H54 (cell line): ENCODE data around the gene MCCC1.

ENCODE experiments used
- DNase-seq: peaks from one replicate; pipeline ENCODE4 v3.0.0; 2011; ENCODE audit warnings: low spot score, mixed read lengths; ENCODE audit not compliant: insufficient read length
- FAIRE-seq: peaks from 3 replicates; lab custom pipeline; 2011; peaks lifted over from hg19 to GRCh38; lab: Jason Lieb, UNC
- POLR2A ChIP-seq: IDR thresholded peaks from 2 replicates; pipeline ENCODE4 v1.6.1; 2011; ENCODE audit warnings: low read depth, mild to moderate bottlenecking, low read length

Gene MCCC1

GRCh38 chr3:183046883-183047282, 52.4 kb downstream of the MCCC1 start:
- DNase-seq (no peak), FAIRE-seq (no peak)
- no peak for TF ChIP-seq POLR2A

DNA sequence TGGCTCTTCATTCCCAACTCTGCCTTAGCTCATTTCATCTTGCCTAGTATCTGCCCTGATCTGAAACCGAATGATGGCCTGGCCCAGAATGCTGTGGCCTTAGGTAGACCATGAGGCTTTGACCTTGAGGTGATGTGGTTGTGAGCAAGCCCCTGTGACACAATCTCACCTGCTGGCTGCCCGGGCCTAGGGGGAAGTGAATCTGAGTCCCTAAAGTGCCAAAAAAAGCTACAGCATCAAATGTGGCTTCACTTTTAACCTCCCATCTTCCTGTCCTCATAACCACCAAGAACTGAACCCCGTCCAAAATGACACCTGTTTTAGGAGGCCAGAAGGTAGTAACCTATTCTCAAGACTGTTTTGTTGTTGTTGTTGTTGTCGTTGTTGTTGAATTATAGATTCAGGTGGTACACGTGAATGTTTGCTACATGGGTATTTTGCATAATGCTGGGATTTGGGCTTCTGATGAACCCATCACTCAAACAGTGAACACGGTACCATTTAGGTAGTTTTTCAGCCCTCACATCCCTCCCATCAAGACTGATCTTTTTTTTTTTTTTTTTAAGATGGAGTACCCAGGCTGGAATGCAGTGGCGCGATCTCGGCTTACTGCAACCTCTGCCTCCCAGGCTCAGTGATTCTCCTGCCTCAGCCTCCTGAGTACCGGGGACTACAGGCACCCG, 54.6 kb downstream of the MCCC1 start:
- DNase-seq (no peak), FAIRE-seq (peak; percentile 23)
- no peak for TF ChIP-seq POLR2A

DNA sequence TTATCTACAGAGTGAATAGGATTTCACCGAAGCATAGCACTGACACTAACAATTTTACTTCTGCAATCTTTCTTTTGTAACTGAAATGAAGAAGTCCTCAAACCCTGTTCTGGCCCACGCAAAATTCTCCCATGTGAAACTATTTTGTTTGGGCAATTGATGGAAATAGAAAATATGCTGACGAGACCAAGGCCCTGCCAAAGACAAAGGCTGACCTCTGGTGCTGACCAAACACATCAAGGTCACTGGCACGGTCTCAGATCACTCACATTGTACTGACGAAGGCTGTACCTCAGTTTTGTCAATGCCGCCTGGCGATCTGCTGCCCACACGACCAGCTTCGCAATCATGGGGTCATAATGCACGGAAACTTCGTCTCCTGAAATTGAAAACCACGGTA, 60.5 kb downstream of the MCCC1 start:
- no peak for FAIRE-seq
- no peak for DNase-seq
- no peak for TF ChIP-seq POLR2A

DNA sequence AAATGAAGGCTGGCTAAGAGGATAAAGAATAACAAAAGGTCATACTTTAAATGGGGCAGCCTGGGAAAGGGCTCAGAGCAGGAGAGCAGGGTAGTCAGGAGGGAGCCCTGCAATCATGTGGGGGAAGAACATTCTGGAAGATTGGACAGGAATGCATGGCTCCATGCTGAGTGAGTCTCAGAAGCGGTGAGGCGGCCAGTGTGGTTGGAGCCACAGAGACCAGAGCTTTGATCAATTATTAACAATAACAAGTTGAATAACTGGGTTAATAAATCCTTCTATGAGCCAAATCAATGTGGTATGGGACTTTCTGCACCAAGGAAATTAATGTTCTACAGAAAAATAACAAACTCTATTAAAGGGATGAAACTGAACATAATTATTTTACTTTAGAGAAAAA, 61.1 kb downstream of the MCCC1 start:
- FAIRE-seq (no peak), DNase-seq (no peak)
- no peak for TF ChIP-seq POLR2A

DNA sequence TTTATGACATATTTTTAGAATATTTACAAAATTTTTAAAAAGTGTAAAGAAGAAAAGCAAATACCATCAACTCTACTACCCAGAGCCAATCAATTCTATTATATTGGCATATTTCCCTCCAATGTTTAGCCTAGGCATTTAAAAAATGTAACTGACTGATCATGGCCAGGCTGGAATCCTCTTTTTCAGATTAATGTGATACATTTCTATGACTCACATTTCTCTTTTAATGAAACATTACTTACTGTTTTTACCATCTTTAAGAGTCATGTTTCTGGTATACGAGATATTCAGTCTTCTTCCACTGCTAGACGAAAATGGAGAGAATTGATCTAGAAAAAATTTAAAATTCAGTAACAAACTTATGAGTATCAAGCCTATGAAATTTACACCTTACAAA, 65.5 kb downstream of the MCCC1 start:
- DNase-seq (peak; percentile 19), FAIRE-seq (no peak)
- TF ChIP-seq POLR2A: no peak

DNA sequence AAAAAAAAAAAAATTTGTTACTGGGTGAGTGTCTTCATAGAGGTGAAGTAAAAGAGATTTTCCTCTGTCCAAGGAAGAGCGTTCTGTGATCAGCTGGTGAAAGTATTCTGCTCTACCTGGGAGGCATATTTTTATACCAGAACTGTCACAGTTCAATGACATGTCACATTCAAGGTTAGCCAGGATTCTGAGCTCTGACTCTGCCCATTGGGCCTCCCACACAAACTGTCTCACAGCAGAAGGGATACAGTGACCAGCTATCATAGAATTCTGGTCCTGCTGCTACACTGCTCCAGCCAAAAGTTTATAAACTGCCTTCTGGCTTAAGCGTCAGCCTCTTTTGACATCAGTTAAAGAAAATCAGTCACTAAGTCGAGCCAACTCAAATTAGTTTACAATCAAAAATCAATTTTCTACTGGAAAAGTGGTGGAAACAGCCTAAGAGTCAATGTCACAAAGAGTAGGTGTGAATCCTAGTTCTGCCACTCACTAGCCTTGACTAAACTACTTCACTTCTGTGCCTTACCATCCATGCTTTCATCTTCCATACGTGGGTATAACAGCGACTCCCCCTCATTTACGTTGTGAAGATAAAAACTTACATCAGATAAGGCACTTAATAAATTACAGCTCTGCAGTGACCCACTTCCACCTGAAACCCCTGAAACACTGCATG, 66.3 kb downstream of the MCCC1 start:
- no peak for TF ChIP-seq POLR2A
- no peak for DNase-seq
- FAIRE-seq: peak; percentile 68

- FAIRE-seq (no peak), DNase-seq (no peak)
- TF ChIP-seq POLR2A: no peak
Measured at GRCh38 chr3:183031826-183032225, 67.5 kb downstream of the MCCC1 start.

- TF ChIP-seq POLR2A: no peak
- DNase-seq (no peak), FAIRE-seq (no peak)
Measured at GRCh38 chr3:183028416-183028815, 70.9 kb downstream of the MCCC1 start.

- DNase-seq: no peak
- no peak for TF ChIP-seq POLR2A
- no peak for FAIRE-seq
Measured at GRCh38 chr3:183027276-183027675, 72.0 kb downstream of the MCCC1 start.

DNA sequence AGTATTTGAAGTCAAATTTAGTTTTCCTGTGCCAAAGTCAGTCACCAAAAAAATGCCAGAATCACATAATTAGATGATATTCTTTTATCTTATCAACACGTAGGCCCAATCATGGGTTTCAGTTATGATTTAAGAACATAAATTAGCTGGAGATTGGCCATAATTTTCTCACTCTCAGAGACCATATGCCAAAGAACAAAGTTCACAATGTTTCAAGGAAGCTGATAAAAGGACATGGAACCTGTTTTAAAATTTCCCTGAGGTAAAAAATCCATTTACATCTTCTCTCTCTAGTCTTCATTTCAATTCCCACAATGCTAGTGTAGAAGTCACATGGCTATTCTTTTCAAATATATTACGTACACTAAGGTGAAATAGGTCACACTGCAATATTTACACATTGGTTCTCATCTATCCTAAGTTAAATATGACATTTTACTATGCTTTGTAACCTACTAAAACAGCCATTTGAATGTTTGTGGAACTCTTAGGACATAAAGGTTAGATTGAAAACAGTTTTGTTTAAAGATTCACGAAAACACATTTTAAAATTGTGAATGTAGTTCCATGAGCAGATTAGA, 76.3 kb downstream of the MCCC1 start:
- TF ChIP-seq POLR2A: no peak
- DNase-seq: no peak
- FAIRE-seq: no peak

DNA sequence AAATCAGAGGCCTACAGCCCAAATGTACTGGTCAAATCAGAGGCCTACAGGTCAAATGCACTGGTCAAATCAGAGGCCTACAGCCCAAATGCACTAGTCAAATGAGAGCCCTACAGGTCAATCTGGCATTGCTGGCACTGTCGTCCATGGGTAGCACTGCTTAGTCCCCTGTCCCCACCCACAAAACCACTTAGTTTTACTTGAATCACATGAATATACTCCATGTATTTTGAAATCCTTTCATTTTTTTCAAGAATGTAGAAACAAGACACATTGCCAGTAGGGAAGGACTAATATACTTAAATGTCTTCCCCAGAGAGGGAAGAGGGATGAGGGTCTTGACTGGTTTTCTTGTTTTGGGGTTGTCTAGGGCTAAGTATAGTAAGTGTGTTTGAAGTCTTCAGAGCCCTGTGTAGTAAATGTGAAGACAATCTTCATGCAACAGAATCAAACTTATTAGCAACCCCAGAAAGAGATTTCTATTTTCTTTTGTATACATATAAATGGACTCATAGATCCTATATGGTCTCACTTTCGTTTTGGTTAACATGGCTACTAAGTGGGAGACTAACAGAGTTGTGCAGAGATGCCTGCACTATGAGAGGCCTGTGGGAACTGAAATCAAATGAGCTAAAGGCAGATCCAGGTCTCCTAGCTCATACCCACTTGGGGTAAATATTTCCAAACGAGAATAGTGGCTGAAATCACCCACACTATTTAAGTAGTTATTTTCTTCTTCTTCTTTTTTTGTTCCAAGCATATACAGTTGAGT, 80.7 kb downstream of the MCCC1 start:
- no peak for FAIRE-seq

DNA sequence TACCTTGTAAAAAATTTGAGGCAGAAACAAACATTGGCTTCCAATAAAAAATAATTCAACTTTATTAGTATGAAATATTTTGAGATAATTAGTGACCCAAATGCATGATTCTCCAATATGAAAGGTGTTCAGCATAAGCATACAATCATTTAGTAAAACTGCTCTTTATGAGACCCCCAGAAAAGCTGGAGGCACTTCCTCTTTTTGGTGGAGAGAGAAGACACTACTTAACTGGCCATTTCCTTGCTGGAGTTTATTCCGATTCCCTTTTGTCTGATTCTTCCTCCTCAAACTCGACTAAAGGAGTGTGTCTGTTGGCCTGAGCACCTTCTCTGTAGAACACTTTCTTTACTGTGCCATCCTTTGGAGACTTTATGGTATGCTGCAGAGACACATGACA, 84.1 kb downstream of the MCCC1 start:
- TF ChIP-seq POLR2A: no peak

More for the DNA sequence above, 80.7 kb downstream of the MCCC1 start:
- no peak for TF ChIP-seq POLR2A
- DNase-seq: no peak

GRCh38 chr3:183013856-183014255, 85.4 kb downstream of the MCCC1 start:
- no peak for FAIRE-seq
- no peak for DNase-seq
- no peak for TF ChIP-seq POLR2A

More for the DNA sequence above, 84.1 kb downstream of the MCCC1 start:
- no peak for DNase-seq
- FAIRE-seq: no peak

DNA sequence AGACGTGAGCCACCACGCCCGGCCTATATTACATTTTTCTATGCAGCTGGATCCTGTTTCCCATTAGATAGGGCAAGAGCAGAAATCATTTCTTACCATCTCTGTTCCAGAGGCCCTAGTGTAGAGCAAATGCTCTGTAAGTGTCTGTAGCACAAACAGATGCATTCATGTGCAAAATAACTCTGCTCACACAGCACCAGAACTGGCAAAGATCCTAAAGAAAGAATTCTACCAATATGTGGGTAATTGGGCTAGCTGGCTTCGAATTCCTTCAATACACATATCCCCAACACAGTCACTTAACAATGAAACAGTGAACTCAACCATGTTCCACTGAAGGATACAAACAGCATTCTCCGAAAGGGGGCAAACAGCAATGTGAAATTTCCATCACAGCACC, 86.2 kb downstream of the MCCC1 start:
- FAIRE-seq (no peak), DNase-seq (no peak)
- no peak for TF ChIP-seq POLR2A
